PFSK-1 (cell line): ENCODE results near the gene PAK1.

Source experiments
- FOXP2 ChIP-seq: optimal IDR thresholded peaks from 2 replicates; pipeline ENCODE3; 2011; ENCODE audit warnings: borderline replicate concordance, control low read depth, inconsistent platforms; ENCODE audit not compliant: insufficient read depth; ENCODE audit errors: extremely low read length, extremely low read depth
- POLR2AphosphoS5 ChIP-seq: IDR thresholded peaks from 2 replicates; pipeline ENCODE4 v1.6.1; 2012; ENCODE audit warnings: low read depth, mild to moderate bottlenecking, control low read depth, low read length, moderate library complexity
- REST ChIP-seq, 2 experiments: IDR thresholded peaks; 2 replicates each; pipeline versions ENCODE4 v1.6.1 to v1.8.0; 2011 to 2012; ENCODE audit warnings: low read depth in 2 of 2, low read length in 2 of 2, control low read depth in 1 of 2, inconsistent platforms in 1 of 2, mild to moderate bottlenecking in 1 of 2, moderate library complexity in 1 of 2; ENCODE audit not compliant: insufficient read depth in 1 of 2
- SIN3A ChIP-seq: IDR thresholded peaks from 2 replicates; pipeline ENCODE4 v1.6.1; 2012; ENCODE audit warnings: mild to moderate bottlenecking, low read length, moderate library complexity, borderline replicate concordance; ENCODE audit not compliant: insufficient read depth
- TAF1 ChIP-seq: IDR thresholded peaks from 2 replicates; pipeline ENCODE4 v1.6.1; 2012; ENCODE audit warnings: low read length, control low read depth, borderline replicate concordance; ENCODE audit not compliant: insufficient read depth

PAK1 gene

GRCh38 chr11:77353131-77353530 is 120.8 kb downstream of the PAK1 start:
- TF ChIP-seq FOXP2 = no peak
- TF ChIP-seq REST (IDR thresholded peaks at IDR 0.05; ENCODE audit: insufficient read depth in 1 of 2, low read depth in 2 of 2, low read length in 2 of 2) = no peak
- no peak for TF ChIP-seq TAF1
- TF ChIP-seq SIN3A = no peak
- no peak for TF ChIP-seq POLR2AphosphoS5

GRCh38 chr11:77351281-77351886 is 122.5 kb downstream of the PAK1 start:
- TF ChIP-seq POLR2AphosphoS5 (no peak), FOXP2 (no peak), REST (IDR thresholded peaks at IDR 0.05; ENCODE audit: insufficient read depth in 1 of 2, low read depth in 2 of 2, low read length in 2 of 2) (no peak), SIN3A (no peak), TAF1 (no peak)

- no peak for TF ChIP-seq TAF1
Observed at GRCh38 chr11:77347948-77348347, 125.9 kb downstream of the PAK1 start.

GRCh38 chr11:77346906-77347603 is 126.8 kb downstream of the PAK1 start:
- no peak for TF ChIP-seq POLR2AphosphoS5

- TF ChIP-seq TAF1 = no peak
- TF ChIP-seq REST (IDR thresholded peaks at IDR 0.05; ENCODE audit: insufficient read depth in 1 of 2, low read depth in 2 of 2, low read length in 2 of 2) = no peak
- no peak for TF ChIP-seq FOXP2
Observed at GRCh38 chr11:77345621-77346020, 128.3 kb downstream of the PAK1 start.

- no peak for TF ChIP-seq POLR2AphosphoS5
- TF ChIP-seq FOXP2 = no peak
- no peak for TF ChIP-seq TAF1
- no peak for TF ChIP-seq SIN3A
- no peak for TF ChIP-seq REST (IDR thresholded peaks at IDR 0.05; ENCODE audit: insufficient read depth in 1 of 2, low read depth in 2 of 2, low read length in 2 of 2)
Observed at GRCh38 chr11:77340501-77340900, 133.4 kb downstream of the PAK1 start.
